ENCODE results near the gene SH2D5.
"Not testable (repeated sequence)": the region's sequence is repeated elsewhere in the genome, so short reads cannot be mapped to it uniquely, and the experiment has no call there.

Gene SH2D5

GRCh38 chr1:20689645-20690056, 42.9 kb downstream of the SH2D5 start:
- no peak for DNase-seq

- DNase-seq, result no peak
Observed at GRCh38 chr1:20686883-20687725, 45.4 kb downstream of the SH2D5 start.

- DNase-seq, result no peak
Observed at GRCh38 chr1:20685741-20686140, 46.8 kb downstream of the SH2D5 start.

- no peak for DNase-seq
Observed at GRCh38 chr1:20685099-20685662, 47.3 kb downstream of the SH2D5 start.

- no peak for DNase-seq
Observed at GRCh38 chr1:20684651-20685050, 47.9 kb downstream of the SH2D5 start.

GRCh38 chr1:20684050-20684620, 48.4 kb downstream of the SH2D5 start:
- DNase-seq, result no peak

GRCh38 chr1:20683614-20684013, 48.9 kb downstream of the SH2D5 start:
- DNase-seq, result no peak

- DNase-seq, result no peak
Observed at GRCh38 chr1:20682571-20683236, 49.8 kb downstream of the SH2D5 start.

- no peak for DNase-seq
Observed at GRCh38 chr1:20681999-20682398, 50.5 kb downstream of the SH2D5 start.

GRCh38 chr1:20680269-20680668, 52.2 kb downstream of the SH2D5 start:
- no peak for DNase-seq

GRCh38 chr1:20678599-20678998, 53.9 kb downstream of the SH2D5 start:
- no peak for DNase-seq

- DNase-seq, result not testable (repeated sequence)
Observed at GRCh38 chr1:20673626-20674025, 58.9 kb downstream of the SH2D5 start.

- DNase-seq, result no peak
Observed at GRCh38 chr1:20672265-20672632, 60.3 kb downstream of the SH2D5 start.

- DNase-seq, result no peak
Observed at GRCh38 chr1:20670936-20671335, 61.6 kb downstream of the SH2D5 start.

Data from NCI-H526 treated with DMSO at 0.1 percent for 48 hours (cell line).